MM.1S (cell line): Measurements from ENCODE around the gene BAIAP3.

ENCODE experiments used
- EZH2 ChIP-seq: fragments of 300-600 bp; sonication (generic); optimal IDR thresholded peaks from 2 replicates; pipeline ENCODE3; 2017; ENCODE audit warnings: low read depth, mild to moderate bottlenecking, antibody characterized with exemption, low read length, mixed read lengths
- TF ChIP-seq, protein P1 (sequence below): fragments of 300-600 bp; sonication (generic); IDR thresholded peaks from 2 replicates; pipeline ENCODE4 v1.5.1; 2016; ENCODE audit warnings: antibody characterized with exemption, low read length, mixed read lengths

DNA sequence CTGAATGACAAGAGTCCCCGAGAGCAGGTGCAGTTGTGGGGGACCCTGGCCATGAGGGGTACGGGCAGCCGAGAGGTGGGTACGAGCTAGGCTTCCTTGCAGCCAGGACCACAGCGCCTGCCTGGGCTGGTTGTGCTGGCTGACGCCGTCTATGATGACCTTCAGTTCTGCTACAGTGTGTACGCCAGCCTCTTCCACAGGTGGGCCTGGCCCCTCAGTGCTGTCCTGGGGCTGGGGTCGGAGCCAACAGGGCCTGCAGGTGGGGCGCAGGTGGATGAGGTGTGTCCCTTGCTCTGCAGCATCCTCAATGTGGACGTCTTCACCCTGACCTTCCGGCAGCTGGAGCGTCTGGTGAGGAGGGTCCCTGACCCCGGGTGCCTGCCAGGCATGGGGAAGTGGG lies 11.1 kb downstream of the BAIAP3 start:
- TF ChIP-seq, protein P1, sequence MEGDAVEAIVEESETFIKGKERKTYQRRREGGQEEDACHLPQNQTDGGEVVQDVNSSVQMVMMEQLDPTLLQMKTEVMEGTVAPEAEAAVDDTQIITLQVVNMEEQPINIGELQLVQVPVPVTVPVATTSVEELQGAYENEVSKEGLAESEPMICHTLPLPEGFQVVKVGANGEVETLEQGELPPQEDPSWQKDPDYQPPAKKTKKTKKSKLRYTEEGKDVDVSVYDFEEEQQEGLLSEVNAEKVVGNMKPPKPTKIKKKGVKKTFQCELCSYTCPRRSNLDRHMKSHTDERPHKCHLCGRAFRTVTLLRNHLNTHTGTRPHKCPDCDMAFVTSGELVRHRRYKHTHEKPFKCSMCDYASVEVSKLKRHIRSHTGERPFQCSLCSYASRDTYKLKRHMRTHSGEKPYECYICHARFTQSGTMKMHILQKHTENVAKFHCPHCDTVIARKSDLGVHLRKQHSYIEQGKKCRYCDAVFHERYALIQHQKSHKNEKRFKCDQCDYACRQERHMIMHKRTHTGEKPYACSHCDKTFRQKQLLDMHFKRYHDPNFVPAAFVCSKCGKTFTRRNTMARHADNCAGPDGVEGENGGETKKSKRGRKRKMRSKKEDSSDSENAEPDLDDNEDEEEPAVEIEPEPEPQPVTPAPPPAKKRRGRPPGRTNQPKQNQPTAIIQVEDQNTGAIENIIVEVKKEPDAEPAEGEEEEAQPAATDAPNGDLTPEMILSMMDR, result no peak
- TF ChIP-seq EZH2, result no peak
